ENCODE data around the gene FBXW8. TPM values are rescaled to one million over a fixed set of nuclear protein-coding genes. Genes with fewer than 3 reads are reported as not detected.

Gene FBXW8
- total and polyA plus RNA-seq, 2 donors (not counting 1 experiment from before 2014, with no cell fraction given): 12.1 to 23.5 TPM

- WGBS (ENCODE audit: insufficient coverage): 68% methylated on average over 8 of the region's 9 CpGs
- Histone ChIP-seq H3K4me2 (replicated peaks; ENCODE audit: low read depth, low read length, poor library complexity, severe bottlenecking) (peak overlapping the region; percentile 22), H3K36me3 (replicated peaks in 1 of 2; ENCODE audit: control extremely low read depth in 1 of 2, control insufficient read depth in 1 of 2, extremely low read depth in 1 of 2, insufficient read depth in 2 of 2, low read length in 1 of 2) (peaks cover 0 to 3% of the 10 kb centered on the region in 2 experiments), H3K4me3 (ENCODE audit: control extremely low read depth in 1 of 5, extremely low read depth in 1 of 5, insufficient read depth in 1 of 5, low read depth in 2 of 5, low read length in 4 of 5) (no peak overlapping the region), H3K27ac (ENCODE audit: low read length in 2 of 2) (peak overlapping the region in 1 of 2 donors; percentile 46), H3K9me3 (ENCODE audit: control extremely low read depth in 1 of 3, control insufficient read depth in 2 of 3, insufficient read depth in 1 of 3, low read length in 2 of 3) (peaks cover 0 to 8% (median 0%) of the 10 kb centered on the region in 3 donors), H2AFZ (ENCODE audit: insufficient read depth, low read depth, low read length, poor library complexity, severe bottlenecking) (no peak overlapping the region), H3K79me2 (ENCODE audit: control insufficient read depth, insufficient read depth, low read length) (no peaks in the 10 kb centered on the region), H3K27me3 (replicated peaks in 1 of 4; ENCODE audit: control extremely low read depth in 1 of 4, control insufficient read depth in 3 of 4, insufficient read depth in 4 of 4, low read length in 3 of 4) (no peaks in the 10 kb centered on the region), H3K4me1 (ENCODE audit: control insufficient read depth in 2 of 2, insufficient read depth in 2 of 2, low read length in 2 of 2) (peaks cover 0 to 21% of the 10 kb centered on the region in 2 donors), H3K9ac (ENCODE audit: low read length) (no peak overlapping the region), H4K20me1 (ENCODE audit: control insufficient read depth, insufficient read depth, low read length, poor library complexity, severe bottlenecking) (no peaks in the 10 kb centered on the region)
- ChIA-PET CTCF (no interaction called here), POLR2A (interaction anchor here (0.6 kb wide), 2 partner anchors 11 to 13 kb away, joined by 3 to 6 read pairs; no protein-coding TSS in a partner anchor)
- Mint-ChIP-seq H3K27ac (peak overlapping the region; percentile 65), H3K4me3 (peak overlapping the region; percentile 57), H3K27me3 (no peaks in the 10 kb centered on the region), H3K4me1 (peaks cover 27% of the 10 kb centered on the region), H3K9me3 (ENCODE audit: insufficient read depth) (no peaks in the 10 kb centered on the region)
- DNase-seq: no peak
- no peak for TF ChIP-seq EZH2 (IDR thresholded peaks at IDR 0.05; ENCODE audit: borderline replicate concordance, insufficient read depth, low read depth, low read length, poor library complexity, severe bottlenecking)
- TF ChIP-seq, protein P1, sequence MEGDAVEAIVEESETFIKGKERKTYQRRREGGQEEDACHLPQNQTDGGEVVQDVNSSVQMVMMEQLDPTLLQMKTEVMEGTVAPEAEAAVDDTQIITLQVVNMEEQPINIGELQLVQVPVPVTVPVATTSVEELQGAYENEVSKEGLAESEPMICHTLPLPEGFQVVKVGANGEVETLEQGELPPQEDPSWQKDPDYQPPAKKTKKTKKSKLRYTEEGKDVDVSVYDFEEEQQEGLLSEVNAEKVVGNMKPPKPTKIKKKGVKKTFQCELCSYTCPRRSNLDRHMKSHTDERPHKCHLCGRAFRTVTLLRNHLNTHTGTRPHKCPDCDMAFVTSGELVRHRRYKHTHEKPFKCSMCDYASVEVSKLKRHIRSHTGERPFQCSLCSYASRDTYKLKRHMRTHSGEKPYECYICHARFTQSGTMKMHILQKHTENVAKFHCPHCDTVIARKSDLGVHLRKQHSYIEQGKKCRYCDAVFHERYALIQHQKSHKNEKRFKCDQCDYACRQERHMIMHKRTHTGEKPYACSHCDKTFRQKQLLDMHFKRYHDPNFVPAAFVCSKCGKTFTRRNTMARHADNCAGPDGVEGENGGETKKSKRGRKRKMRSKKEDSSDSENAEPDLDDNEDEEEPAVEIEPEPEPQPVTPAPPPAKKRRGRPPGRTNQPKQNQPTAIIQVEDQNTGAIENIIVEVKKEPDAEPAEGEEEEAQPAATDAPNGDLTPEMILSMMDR (IDR thresholded peaks at IDR 0.05): no peak
- ATAC-seq (ENCODE audit: low read depth): no peak
- intact Hi-C loops (cut with micrococcal nuclease): no loop called here
These were observed 142.3 kb downstream of the FBXW8 start for GRCh38 chr12:117053050-117053400.

DNA sequence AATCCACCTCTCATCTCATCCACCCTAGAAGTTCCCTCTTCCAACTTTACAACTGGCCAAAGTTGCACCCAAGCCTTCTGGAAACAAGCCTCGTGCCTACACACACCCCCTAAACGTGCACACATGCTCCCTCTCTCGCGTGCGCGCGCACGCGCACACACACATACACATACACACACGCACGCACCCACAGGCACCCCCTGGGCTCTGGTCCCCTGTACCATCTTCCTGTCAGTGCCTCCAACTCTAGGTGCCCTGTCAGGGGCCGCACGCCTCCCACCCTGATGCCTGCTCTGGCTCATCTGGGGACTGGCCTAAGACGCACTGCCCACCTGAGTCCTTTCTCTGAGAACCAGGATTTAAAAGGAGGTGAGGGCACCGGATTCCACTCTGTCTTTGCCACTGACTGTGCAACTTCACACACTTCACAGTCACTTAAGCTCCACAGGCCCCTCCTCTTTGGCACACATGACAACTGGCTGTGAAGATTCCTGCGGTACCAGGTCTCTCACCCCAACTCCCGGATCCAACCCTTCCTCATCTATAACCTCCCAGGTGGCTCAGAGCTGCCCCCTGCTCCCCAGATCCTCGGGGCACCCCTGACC, 142.9 kb downstream of the FBXW8 start:
- TF ChIP-seq EZH2 (IDR thresholded peaks at IDR 0.05; ENCODE audit: borderline replicate concordance, insufficient read depth, low read depth, low read length, poor library complexity, severe bottlenecking): no peak
- TF ChIP-seq, protein P1 (IDR thresholded peaks at IDR 0.05): no peak

More for the DNA sequence above, 142.9 kb downstream of the FBXW8 start:
- no peak for DNase-seq
- H3K4me1 ChIP-seq (ENCODE audit: control insufficient read depth in 2 of 2, insufficient read depth in 2 of 2, low read length in 2 of 2): peaks cover 0 to 21% of the 10 kb centered on the region in 2 donors
- H2AFZ ChIP-seq (ENCODE audit: insufficient read depth, low read depth, low read length, poor library complexity, severe bottlenecking): no peak overlapping the region
- no peak overlapping the region for H3K4me2 ChIP-seq (replicated peaks; ENCODE audit: low read depth, low read length, poor library complexity, severe bottlenecking)
- no peak for ATAC-seq (ENCODE audit: low read depth)
- Mint-ChIP-seq H3K27me3 (no peaks in the 10 kb centered on the region), H3K27ac (no peak overlapping the region), H3K9me3 (ENCODE audit: insufficient read depth) (no peaks in the 10 kb centered on the region), H3K4me1 (peaks cover 27% of the 10 kb centered on the region), H3K4me3 (peak overlapping the region; percentile 38)
- H3K4me3 ChIP-seq (ENCODE audit: control extremely low read depth in 1 of 5, extremely low read depth in 1 of 5, insufficient read depth in 1 of 5, low read depth in 2 of 5, low read length in 4 of 5): no peak overlapping the region
- peaks cover 0 to 8% (median 0%) of the 10 kb centered on the region in 3 donors for H3K9me3 ChIP-seq (ENCODE audit: control extremely low read depth in 1 of 3, control insufficient read depth in 2 of 3, insufficient read depth in 1 of 3, low read length in 2 of 3)
- no peaks in the 10 kb centered on the region for H3K79me2 ChIP-seq (ENCODE audit: control insufficient read depth, insufficient read depth, low read length)
- peaks cover 0 to 1% of the 10 kb centered on the region in 2 experiments for H3K36me3 ChIP-seq (replicated peaks in 1 of 2; ENCODE audit: control extremely low read depth in 1 of 2, control insufficient read depth in 1 of 2, extremely low read depth in 1 of 2, insufficient read depth in 2 of 2, low read length in 1 of 2)
- ChIA-PET POLR2A (no interaction called here), CTCF (no interaction called here)
- WGBS (ENCODE audit: insufficient coverage): 86% methylated on average over 18 of the region's 18 CpGs
- no peak overlapping the region for H3K27ac ChIP-seq (ENCODE audit: low read length in 2 of 2)
- no peaks in the 10 kb centered on the region for H4K20me1 ChIP-seq (ENCODE audit: control insufficient read depth, insufficient read depth, low read length, poor library complexity, severe bottlenecking)
- intact Hi-C loops (cut with micrococcal nuclease): no loop called here
- no peak overlapping the region for H3K9ac ChIP-seq (ENCODE audit: low read length)
- H3K27me3 ChIP-seq (replicated peaks in 1 of 4; ENCODE audit: control extremely low read depth in 1 of 4, control insufficient read depth in 3 of 4, insufficient read depth in 4 of 4, low read length in 3 of 4): no peaks in the 10 kb centered on the region
